GM13976 (cell line): ENCODE data around the gene ALG3.

Source experiments
- DNase-seq: peaks from one replicate; pipeline ENCODE4 v3.0.0; 2012; ENCODE audit warnings: low spot score
- CTCF ChIP-seq: IDR thresholded peaks from 2 replicates; pipeline ENCODE4 v1.5.1; 2012; ENCODE audit warnings: borderline replicate concordance, mild to moderate bottlenecking; ENCODE audit not compliant: insufficient read depth; ENCODE audit errors: extremely low read depth, missing control alignments, control extremely low read depth
- in situ Hi-C: fragments of 300-500 bp; cut with MboI; formaldehyde crosslinking; loops from one replicate; pipeline ENCODE4 v1.12.0; 2022; ENCODE audit warnings: low sequenced_read_pairs, mixed read lengths, inconsistent platforms; ENCODE audit not compliant: unreplicated experiment

The ALG3 gene

DNA sequence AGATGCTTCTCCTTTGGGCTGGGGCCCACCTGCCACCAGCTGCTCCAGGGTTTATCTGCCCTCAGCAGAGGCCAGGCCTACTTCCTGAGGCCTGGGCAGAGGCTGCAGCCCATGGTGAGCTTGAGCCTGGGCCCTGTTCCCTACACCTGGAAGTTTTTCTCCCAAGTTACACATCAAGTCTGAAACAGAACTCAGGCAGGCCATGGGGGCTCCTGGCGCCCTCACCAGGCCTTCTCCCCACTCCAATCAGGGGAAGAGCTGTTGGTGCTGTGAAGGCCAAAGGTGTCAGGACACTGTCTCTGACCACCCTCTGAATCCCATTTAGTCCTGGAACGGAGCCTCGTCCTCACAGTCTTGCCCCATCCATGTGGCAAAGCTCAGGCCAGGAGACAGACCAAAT, 12.1 kb downstream of the ALG3 start:
- DNase-seq = no peak
- no peak for TF ChIP-seq CTCF
- in situ Hi-C loops = loop anchor here (25.0 kb wide), 1 partner anchor 349 kb away; the partner anchor contains the start of gene PARL

DNA sequence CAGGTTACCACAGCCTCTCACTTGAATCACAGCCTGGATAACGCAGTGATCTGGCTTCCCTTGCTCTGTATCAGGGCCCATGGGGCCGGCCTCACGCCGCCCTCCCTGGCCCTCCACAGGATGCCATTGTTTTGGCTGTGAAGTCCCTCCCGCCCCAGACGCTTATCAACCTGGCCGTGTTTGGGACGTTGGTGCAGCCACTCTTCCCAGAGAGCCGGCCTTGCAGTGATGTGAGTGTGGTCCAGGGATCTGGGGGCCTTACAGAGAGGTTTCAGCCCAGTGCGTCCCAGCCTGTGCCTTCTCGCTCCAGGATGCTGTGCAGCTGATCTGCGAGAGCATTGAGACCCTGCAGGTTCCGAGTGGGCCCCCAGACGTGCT, 12.7 kb downstream of the ALG3 start:
- no peak for TF ChIP-seq CTCF
- in situ Hi-C loops = loop anchor here (25.0 kb wide), 1 partner anchor 349 kb away; the partner anchor contains the start of gene PARL
- no peak for DNase-seq

DNA sequence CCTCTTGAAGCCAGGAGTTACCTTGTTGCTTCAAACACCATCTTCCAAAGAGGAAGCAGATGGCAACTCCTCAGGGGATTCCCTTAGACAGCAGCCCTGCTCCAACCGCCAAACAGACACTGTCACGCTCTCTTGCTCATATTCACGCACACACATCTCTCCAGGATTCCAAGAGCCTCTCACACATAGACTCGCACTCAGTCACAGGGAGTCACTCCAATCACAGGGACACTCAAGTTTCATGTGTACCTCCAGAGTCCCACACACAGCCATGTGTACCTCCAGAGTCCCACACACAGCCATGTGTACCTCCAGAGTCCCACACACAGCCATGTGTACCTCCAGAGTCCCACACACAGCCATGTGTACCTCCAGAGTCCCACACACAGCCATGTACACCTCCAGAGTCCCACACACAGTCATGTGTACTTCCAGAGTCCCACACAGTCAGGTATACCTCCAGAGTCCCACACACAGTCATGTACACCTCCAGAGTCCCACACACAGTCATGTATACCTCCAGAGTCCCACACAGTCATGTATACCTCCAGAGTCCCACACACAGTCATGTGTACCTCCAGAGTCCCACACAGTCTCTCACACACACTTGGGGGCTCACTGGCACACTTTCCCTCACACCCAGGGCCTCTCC, 13.3 kb downstream of the ALG3 start:
- DNase-seq = no peak
- in situ Hi-C loops = loop anchor here (25.0 kb wide), 1 partner anchor 348 kb away; the partner anchor contains the start of gene PARL
- no peak for TF ChIP-seq CTCF

- in situ Hi-C loops = loop anchor here (25.0 kb wide), 1 partner anchor 348 kb away; the partner anchor contains the start of gene PARL
- no peak for DNase-seq
These were observed 13.9 kb downstream of the ALG3 start for GRCh38 chr3:184234671-184235380.

GRCh38 chr3:184234224-184234623, 14.5 kb downstream of the ALG3 start:
- in situ Hi-C loops = loop anchor here (25.0 kb wide), 1 partner anchor 347 kb away; the partner anchor contains the start of gene PARL
- TF ChIP-seq CTCF = no peak
- no peak for DNase-seq

More at GRCh38 chr3:184234671-184235380, 13.9 kb downstream of the ALG3 start:
- TF ChIP-seq CTCF = no peak

- in situ Hi-C loops = loop anchor here (25.0 kb wide), 1 partner anchor 346 kb away; the partner anchor contains the start of gene PARL
These were observed 15.5 kb downstream of the ALG3 start for GRCh38 chr3:184233127-184233843.

More at GRCh38 chr3:184233127-184233843, 15.5 kb downstream of the ALG3 start:
- no peak for TF ChIP-seq CTCF
- peak; percentile 15 for DNase-seq
